KMS-11 (cell line): ENCODE results near the gene UROS.

Experiments used
- H2AFZ ChIP-seq: fragments of 200-600 bp; sonication (generic); 2 replicates; pipeline ENCODE4 v1.6.1; 2016; ENCODE audit warnings: antibody characterized with exemption, mixed run types, low read depth
- H3K27ac ChIP-seq: fragments of 200-600 bp; sonication (generic); 2 replicates; pipeline ENCODE4 v1.6.1; 2016; ENCODE audit warnings: mild to moderate bottlenecking, mixed run types
- H3K27me3 ChIP-seq: fragments of 200-600 bp; sonication (generic); 2 replicates; pipeline ENCODE4 v1.6.1; 2017; ENCODE audit warnings: mild to moderate bottlenecking, low read depth, mixed run types, moderate library complexity; ENCODE audit not compliant: insufficient read depth
- H3K36me3 ChIP-seq: fragments of 200-600 bp; sonication (generic); 2 replicates; pipeline ENCODE4 v1.6.1; 2017; ENCODE audit warnings: mild to moderate bottlenecking, mixed run types; ENCODE audit not compliant: insufficient read depth
- H3K4me1 ChIP-seq: fragments of 200-600 bp; sonication (generic); 2 replicates; pipeline ENCODE4 v1.6.1; 2016; ENCODE audit warnings: mild to moderate bottlenecking, low read depth, mixed run types; ENCODE audit not compliant: poor library complexity, severe bottlenecking
- H3K4me2 ChIP-seq: fragments of 200-600 bp; sonication (generic); 2 replicates; pipeline ENCODE4 v1.7.0; 2016; ENCODE audit warnings: mild to moderate bottlenecking, mixed run types
- H3K4me3 ChIP-seq: fragments of 200-600 bp; sonication (generic); IDR thresholded peaks from 2 replicates; pipeline ENCODE4 v1.6.1; 2017; ENCODE audit warnings: low read depth, low read length, mixed read lengths; ENCODE audit not compliant: insufficient read depth
- H3K79me2 ChIP-seq: fragments of 200-600 bp; sonication (generic); 2 replicates; pipeline ENCODE4 v1.6.1; 2016; ENCODE audit warnings: low read depth, mixed run types; ENCODE audit not compliant: insufficient read depth
- H3K9ac ChIP-seq: fragments of 200-600 bp; sonication (generic); 2 replicates; pipeline ENCODE4 v1.6.1; 2016; ENCODE audit warnings: mild to moderate bottlenecking, mixed run types
- H4K20me1 ChIP-seq: fragments of 200-600 bp; sonication (generic); 2 replicates; pipeline ENCODE4 v1.6.1; 2016; ENCODE audit warnings: mild to moderate bottlenecking, mixed run types; ENCODE audit not compliant: insufficient read depth
- TF ChIP-seq, protein P1 (sequence below): fragments of 200-600 bp; sonication (generic); conservative IDR thresholded peaks from 2 replicates; pipeline ENCODE4 v1.6.1; 2017; ENCODE audit warnings: low read depth, mild to moderate bottlenecking, antibody characterized with exemption, low read length, moderate library complexity, mixed read lengths

UROS gene

DNA sequence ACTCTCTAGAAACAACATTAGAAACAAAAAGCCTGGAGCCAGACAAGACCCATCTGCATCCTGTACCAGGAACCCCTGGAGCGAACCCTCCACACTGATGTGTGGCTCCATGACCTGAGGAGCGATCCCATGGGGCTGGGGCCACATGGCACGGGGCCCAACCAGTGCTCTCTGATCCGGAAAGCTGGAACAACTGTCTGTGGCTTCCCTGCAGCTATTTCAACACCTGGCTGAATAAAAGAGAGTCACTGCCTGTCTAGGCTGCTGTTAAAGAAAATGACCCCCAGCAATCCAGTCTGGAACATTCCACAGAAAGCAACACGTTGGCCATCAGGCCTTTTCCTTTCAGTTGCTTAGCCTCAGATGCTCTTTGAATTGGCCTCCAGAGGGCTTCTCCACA is 20.9 kb downstream of the UROS start:
- Histone ChIP-seq H3K79me2 (no peaks in the 10 kb centered on the region), H3K4me3 (no peak overlapping the region), H3K4me1 (no peaks in the 10 kb centered on the region), H3K36me3 (no peaks in the 10 kb centered on the region), H2AFZ (no peak overlapping the region), H3K9ac (no peak overlapping the region), H3K4me2 (no peak overlapping the region), H3K27ac (no peak overlapping the region), H4K20me1 (no peaks in the 10 kb centered on the region), H3K27me3 (no peaks in the 10 kb centered on the region)
- TF ChIP-seq, protein P1, sequence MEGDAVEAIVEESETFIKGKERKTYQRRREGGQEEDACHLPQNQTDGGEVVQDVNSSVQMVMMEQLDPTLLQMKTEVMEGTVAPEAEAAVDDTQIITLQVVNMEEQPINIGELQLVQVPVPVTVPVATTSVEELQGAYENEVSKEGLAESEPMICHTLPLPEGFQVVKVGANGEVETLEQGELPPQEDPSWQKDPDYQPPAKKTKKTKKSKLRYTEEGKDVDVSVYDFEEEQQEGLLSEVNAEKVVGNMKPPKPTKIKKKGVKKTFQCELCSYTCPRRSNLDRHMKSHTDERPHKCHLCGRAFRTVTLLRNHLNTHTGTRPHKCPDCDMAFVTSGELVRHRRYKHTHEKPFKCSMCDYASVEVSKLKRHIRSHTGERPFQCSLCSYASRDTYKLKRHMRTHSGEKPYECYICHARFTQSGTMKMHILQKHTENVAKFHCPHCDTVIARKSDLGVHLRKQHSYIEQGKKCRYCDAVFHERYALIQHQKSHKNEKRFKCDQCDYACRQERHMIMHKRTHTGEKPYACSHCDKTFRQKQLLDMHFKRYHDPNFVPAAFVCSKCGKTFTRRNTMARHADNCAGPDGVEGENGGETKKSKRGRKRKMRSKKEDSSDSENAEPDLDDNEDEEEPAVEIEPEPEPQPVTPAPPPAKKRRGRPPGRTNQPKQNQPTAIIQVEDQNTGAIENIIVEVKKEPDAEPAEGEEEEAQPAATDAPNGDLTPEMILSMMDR = no peak

DNA sequence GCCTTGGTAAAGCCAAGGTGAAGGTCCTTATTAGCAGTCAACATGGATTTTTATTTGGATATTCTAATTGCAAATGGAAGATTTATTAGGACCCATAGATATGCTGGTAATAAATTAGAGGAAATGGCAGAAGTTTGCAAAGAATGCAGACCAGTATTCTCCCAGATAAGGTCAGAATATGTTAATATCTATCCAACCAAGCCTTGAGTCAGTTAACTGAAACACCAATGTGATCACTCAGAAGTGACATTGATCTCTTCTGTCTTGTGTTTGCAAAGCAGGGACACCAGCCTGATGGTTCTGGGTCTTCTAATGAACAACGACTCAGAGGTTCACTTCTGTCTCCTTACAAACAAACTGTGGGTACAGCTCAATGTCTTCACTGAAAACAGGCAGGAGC is 21.5 kb downstream of the UROS start:
- Histone ChIP-seq H3K27ac (no peak overlapping the region), H3K4me2 (no peak overlapping the region), H2AFZ (no peak overlapping the region), H3K4me1 (peaks cover 3% of the 10 kb centered on the region), H4K20me1 (no peaks in the 10 kb centered on the region), H3K36me3 (no peaks in the 10 kb centered on the region), H3K79me2 (no peaks in the 10 kb centered on the region), H3K4me3 (no peak overlapping the region), H3K9ac (no peak overlapping the region), H3K27me3 (no peaks in the 10 kb centered on the region)
- TF ChIP-seq, protein P1 = no peak

DNA sequence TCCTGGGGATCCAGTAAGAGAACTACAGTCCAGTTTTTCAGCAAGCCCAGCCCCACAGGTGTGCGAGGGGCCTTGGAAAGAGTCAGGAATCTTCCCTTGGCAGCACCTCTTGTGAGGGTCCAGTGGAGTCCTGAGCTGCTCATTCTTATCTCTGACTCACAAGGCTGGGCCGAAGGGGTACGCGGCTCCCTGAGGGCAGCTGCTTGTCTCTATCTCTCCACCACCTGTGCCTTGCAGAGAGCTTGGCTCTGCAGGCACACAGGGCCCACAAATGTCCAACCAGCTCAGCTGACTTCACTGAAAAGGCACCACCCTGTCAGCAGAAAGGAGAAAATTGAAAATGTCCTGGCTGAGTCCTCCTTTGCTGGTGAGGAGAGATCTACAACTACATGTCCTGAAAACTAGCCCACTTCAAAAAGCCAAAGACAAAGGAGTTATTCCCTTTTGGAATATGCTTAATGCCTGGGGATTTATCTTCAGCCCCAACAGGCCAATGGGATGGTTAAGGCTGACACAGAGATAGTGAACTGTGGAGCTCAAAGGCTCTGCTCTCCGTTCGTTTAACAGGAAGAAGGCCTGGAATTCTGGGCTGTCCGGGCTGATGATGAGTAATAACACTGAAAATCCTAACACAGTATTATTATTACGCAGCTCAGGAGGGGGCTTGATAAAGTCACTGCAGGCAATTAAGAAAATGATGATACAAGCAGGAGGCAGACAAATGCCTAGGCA is 23.4 kb downstream of the UROS start:
- H3K27ac ChIP-seq = no peak overlapping the region
- no peaks in the 10 kb centered on the region for H3K36me3 ChIP-seq
- no peak overlapping the region for H3K4me2 ChIP-seq

DNA sequence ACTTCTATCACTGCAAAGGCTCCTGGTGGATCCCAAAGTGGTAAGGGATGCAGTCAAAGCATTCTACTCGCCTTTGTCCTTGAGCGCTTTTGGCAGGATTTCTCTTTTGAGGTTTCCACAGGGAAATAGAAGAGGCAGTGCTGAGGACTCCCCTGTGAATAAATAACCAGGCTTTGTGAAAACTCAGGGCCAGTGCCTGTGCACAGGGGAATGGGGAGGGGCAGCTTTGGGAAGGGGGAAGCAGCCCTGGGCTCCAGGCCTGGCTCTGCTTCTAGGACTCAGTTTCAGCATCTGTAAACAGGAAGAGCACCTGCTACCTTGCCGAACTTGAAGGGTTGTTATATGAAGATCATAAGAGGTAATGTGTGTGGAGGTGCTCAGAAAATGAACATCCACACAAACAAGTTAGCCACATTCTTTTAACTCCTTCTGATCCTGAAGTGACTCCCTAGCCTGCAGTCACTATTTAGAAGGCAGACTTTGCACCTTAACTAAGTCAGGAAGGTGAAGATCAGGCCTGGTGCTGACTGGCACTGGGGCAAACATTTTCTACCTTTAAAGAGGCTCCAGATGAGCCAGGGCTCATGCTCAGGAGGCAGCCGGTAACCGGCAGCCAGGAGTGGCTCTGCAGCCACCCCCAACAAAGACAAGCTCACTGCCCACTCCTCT is 24.9 kb downstream of the UROS start:
- Histone ChIP-seq H2AFZ (no peak overlapping the region), H4K20me1 (no peaks in the 10 kb centered on the region), H3K4me1 (peaks cover 20% of the 10 kb centered on the region), H3K4me2 (no peak overlapping the region), H3K79me2 (no peaks in the 10 kb centered on the region), H3K36me3 (no peaks in the 10 kb centered on the region), H3K27me3 (no peaks in the 10 kb centered on the region), H3K4me3 (no peak overlapping the region), H3K9ac (no peak overlapping the region), H3K27ac (no peak overlapping the region)
- TF ChIP-seq, protein P1 = no peak

More for the DNA sequence above, 23.4 kb downstream of the UROS start:
- Histone ChIP-seq H4K20me1 (no peaks in the 10 kb centered on the region), H3K4me3 (no peak overlapping the region), H3K4me1 (peaks cover 20% of the 10 kb centered on the region), H3K9ac (no peak overlapping the region), H3K27me3 (no peaks in the 10 kb centered on the region), H3K79me2 (no peaks in the 10 kb centered on the region), H2AFZ (no peak overlapping the region)
- TF ChIP-seq, protein P1 = no peak
